Activated T-cell treated with anti-CD3 and anti-CD28 coated beads, Interleukin-2, amount 50 U/mL, for 1 hour (primary cell): Measurements from ENCODE around the gene SUMO4.
A peak's percentile ranks its signal among the peaks of the same experiment; 100 is the strongest.

Experiments
- DNase-seq: peaks from one replicate; pipeline ENCODE4 v3.0.0-alpha.2; 2020

Gene SUMO4

GRCh38 chr6:149392093-149392492 lies 8.0 kb upstream of the SUMO4 start:
- no peak for DNase-seq

DNA sequence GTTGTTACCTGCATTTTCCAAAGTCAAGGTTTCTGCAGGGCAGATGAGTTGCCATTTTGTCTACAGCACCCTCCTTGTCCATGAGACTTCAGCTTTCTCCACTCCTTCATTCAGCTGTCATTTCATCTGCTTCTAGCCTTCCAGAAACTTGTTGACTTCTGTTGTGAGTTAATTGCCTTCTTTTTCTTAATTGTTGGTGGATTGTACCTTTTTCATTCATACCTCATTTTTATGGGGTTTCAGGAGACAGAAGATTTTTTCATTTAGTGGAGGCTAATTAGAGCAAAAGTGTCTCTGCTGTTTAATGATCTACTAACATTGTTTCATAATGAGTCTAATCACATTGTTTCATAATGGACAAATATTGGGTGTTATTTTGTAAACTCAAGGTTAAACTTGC lies 7.5 kb upstream of the SUMO4 start:
- no peak for DNase-seq

GRCh38 chr6:149393002-149393679 lies 6.9 kb upstream of the SUMO4 start:
- no peak for DNase-seq

DNA sequence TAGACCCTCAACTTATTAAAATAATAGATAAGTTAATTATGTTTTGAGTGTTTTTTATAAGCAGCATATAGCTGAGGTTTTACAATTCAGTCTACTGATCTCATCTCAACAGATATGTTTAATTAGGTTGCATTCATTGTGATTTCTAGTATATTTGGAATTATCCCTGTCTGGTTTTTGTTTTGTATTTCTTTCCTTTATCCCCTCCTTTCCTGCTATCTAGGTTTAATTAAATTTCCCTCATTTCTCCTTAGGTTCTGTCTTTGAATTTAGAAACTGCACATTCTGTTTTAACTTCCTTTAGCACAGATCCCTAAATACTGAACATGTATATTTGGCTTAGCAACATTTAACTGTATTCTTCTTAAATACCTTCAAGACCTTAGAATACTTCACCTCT lies 4.9 kb upstream of the SUMO4 start:
- DNase-seq, result no peak

- no peak for DNase-seq
Measured at GRCh38 chr6:149397384-149397783, 2.7 kb upstream of the SUMO4 start.

DNA sequence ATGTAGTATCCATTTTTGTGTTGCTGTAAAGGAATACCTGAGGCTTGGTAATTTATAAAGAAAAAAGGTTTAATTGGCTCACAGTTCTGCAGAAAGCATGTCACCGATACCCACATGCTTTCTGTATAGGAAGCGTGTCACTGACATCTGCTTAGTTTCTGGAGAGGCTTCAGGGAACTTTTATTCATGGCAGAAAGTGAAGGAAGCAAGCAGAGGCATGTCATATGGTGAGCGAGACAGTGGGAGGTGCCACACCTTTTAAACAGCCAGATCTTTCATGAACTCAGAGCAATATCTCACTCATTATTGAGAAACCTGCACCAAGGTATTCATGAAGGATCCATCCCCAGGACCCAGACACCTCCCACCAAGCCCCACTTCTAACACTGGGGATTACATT lies 3.5 kb downstream of the SUMO4 start:
- no peak for DNase-seq

GRCh38 chr6:149405823-149406765 lies 6.0 kb downstream of the SUMO4 start:
- DNase-seq, result no peak

DNA sequence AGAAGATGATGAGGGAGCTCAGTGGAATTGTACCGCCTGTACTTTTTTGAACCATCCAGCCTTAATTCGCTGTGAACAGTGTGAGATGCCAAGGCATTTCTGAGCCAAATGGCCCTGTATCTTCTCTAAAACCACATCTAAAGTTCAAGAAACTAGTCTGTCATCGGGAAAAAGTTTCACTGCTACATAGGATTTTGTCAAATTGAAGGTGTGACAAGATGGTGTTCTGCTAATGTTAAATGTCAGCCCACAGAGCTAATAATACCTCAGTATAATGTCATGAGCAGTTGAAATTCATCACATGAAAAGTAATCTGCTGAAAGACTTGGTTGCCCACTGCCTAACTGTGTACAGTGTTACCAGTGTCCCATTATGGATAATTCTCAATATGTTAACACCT lies 9.6 kb downstream of the SUMO4 start:
- no peak for DNase-seq

- DNase-seq, result no peak
Measured at GRCh38 chr6:149410557-149410956, 10.5 kb downstream of the SUMO4 start.

DNA sequence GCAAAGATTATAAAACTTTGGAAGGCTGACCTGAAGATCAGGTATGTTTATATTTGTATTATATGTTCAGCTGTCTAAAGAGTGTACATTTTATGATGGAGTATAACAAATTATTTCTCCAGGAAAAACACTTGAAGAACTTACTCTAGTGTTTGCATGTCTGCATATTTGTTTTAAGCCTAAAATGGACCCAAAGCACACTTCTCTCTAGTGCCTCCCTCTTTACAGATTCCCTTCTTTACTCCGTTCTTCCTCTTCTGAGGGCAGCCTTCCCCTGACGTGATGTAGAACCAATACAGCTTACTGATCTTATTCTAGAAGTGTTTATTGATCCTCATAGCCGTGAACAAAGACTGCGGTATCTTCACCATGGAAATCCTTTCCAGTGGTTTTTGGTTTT lies 13.9 kb downstream of the SUMO4 start:
- DNase-seq, result no peak

DNA sequence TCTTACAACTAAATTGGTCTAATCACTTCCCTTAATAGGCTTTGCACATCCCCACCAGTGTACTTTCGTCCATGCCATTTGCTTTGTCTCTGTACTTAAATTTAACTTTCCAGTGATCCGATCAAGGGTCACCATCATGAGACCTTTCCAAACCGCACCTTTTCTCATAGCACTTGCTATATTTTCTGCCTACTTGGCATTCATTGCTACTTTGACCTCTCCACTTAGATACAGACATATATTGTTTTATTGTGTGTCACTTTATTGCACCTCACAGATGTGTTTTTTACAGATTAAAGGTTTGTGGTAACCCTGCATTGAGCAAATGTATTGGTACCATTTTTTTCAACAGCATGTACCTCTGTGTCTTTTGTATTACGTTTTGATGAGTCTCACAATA lies 14.8 kb downstream of the SUMO4 start:
- DNase-seq, result no peak

DNA sequence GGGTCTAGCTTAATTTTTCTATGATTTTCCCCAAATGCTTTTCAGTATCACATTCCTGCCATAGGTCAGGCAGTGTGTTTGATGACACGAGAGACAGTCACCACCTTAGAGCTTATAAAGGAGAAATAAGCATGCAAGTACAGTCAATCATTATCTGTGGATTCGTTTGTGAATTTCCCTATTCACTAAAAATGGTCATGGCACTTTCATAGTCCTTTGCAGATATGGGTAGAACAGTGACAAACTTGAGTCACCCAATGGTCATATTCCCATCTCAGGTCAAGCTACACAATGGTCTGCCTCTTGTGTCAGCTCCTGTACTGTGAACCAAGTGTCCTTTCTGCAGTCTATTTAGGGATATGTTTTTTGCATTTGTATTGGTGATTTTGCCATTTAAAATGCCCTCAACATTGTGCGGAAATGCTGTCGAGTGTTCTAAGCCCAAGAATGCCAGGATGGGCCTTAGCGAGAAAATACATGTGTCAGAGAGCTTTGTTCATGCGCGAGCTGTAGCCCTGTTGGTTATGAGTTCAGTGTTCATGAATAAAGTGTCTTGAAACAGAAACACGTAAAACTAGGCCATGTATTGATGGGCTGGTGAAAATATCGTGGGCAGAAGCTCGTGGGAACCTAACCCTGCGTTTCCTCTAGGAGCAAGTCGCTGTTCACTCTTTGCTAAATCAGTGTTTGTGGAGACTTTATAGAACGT lies 19.8 kb downstream of the SUMO4 start:
- no peak for DNase-seq

GRCh38 chr6:149421132-149421531 lies 21.1 kb downstream of the SUMO4 start:
- DNase-seq, result no peak

DNA sequence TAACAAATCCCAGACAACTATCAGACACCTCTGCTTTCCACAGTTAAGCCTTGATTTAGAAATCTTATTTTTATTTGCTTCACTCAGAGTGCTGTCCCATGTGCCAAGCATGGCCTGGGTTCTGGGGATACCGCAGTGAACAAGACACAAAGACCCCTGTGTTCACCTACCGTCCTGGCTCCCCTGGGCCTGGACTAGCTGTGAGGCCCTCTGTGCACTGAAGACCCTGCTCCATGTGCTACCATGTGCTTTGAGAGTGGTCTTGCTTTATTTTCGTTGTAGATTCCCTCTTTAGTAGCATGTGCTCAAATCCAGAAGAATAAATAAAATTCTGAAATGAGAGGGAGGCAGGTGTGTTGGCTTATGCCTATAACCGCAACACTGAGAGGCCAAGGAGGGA lies 22.5 kb downstream of the SUMO4 start:
- DNase-seq, result no peak

GRCh38 chr6:149423964-149424440 lies 23.9 kb downstream of the SUMO4 start:
- no peak for DNase-seq

- DNase-seq, result no peak
Measured at GRCh38 chr6:149425224-149425623, 25.2 kb downstream of the SUMO4 start.

DNA sequence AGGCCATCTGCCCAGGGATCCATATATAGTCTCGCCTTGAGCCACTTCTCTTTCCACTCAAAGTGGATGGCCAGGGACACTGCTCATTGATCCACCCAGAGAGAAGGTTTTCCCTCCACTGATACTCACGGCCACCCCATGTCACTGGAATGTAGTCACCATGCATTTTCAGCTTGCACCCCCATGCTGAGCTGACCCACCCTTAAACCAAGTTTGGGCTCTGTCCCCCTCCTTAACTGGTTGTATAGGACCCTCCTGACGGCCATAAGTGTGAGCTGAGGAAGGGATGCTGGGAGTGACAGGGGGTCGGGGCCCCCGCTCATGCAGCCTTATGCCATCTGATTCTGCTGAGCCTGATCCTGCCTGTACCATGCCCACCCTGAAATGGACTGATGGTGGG lies 25.7 kb downstream of the SUMO4 start:
- no peak for DNase-seq

- no peak for DNase-seq
Measured at GRCh38 chr6:149428606-149429005, 28.5 kb downstream of the SUMO4 start.

GRCh38 chr6:149429427-149430360 lies 29.6 kb downstream of the SUMO4 start:
- DNase-seq, result no peak

- DNase-seq, result peak; percentile 91
Measured at GRCh38 chr6:149431905-149432775, 32.1 kb downstream of the SUMO4 start.

GRCh38 chr6:149433405-149433804 lies 33.3 kb downstream of the SUMO4 start:
- DNase-seq, result no peak
